K562 (cell line): Measurements from ENCODE around the gene CNOT1. TPM values are rescaled to one million over a fixed set of nuclear protein-coding genes. Genes with fewer than 3 reads are reported as not detected.

Experiments used
- BRF1 ChIP-seq: IDR thresholded peaks from 3 replicates; pipeline ENCODE4 v1.6.1; 2011; ENCODE audit warnings: borderline replicate concordance, mild to moderate bottlenecking; ENCODE audit not compliant: insufficient read length; ENCODE audit errors: extremely low read depth
- E2F3 ChIP-seq: fragments of 250-450 bp; sonication (Bioruptor Pico); IDR thresholded peaks from 2 replicates; pipeline ENCODE4 v1.4.0; 2020; ENCODE audit warnings: mild to moderate bottlenecking
- ETS2 ChIP-seq: IDR thresholded peaks from 2 replicates; pipeline ENCODE4 v1.6.1; 2016; ENCODE audit warnings: borderline replicate concordance, missing genetic modification characterization, mild to moderate bottlenecking, moderate library complexity, missing compliant biosample characterization; ENCODE audit not compliant: poor library complexity, severe bottlenecking
- ETV6 ChIP-seq, 3 experiments: fragments of 150-350 bp in 1 of 3; sonication (generic) in 1 of 3; formaldehyde crosslinking in 1 of 3; IDR thresholded peaks; 2 replicates each; pipeline versions ENCODE4 v1.6.1 to v1.8.0; 2014 to 2022; ENCODE audit warnings: borderline replicate concordance in 2 of 3, low read depth in 2 of 3, antibody characterized with exemption in 1 of 3, low read length in 1 of 3, mild to moderate bottlenecking in 1 of 3, missing genetic modification reagents in 1 of 3
- HNRNPK ChIP-seq: fragments of 200-400 bp; formaldehyde crosslinking; IDR thresholded peaks from one replicate; pipeline ENCODE4 v1.6.1; 2018; ENCODE audit warnings: mild to moderate bottlenecking, low read depth, low read length; ENCODE audit not compliant: poor library complexity, severe bottlenecking
- ILK ChIP-seq: fragments of 450-650 bp; IDR thresholded peaks from 2 replicates; pipeline ENCODE4 v1.6.1; 2016; ENCODE audit warnings: missing genetic modification characterization, low read depth, mild to moderate bottlenecking, missing compliant biosample characterization, moderate library complexity, borderline replicate concordance
- MNT ChIP-seq, 2 experiments: fragments of 450-650 bp; conservative IDR thresholded peaks; 2 replicates each; pipeline ENCODE4 v1.6.1; 2017; ENCODE audit warnings: mild to moderate bottlenecking in 2 of 2, moderate library complexity in 2 of 2
- NCOA1 ChIP-seq: fragments of 450-650 bp; IDR thresholded peaks from 2 replicates; pipeline ENCODE4 v1.6.1; 2016; ENCODE audit warnings: low read depth
- NCOA4 ChIP-seq: fragments of 450-650 bp; IDR thresholded peaks from 2 replicates; pipeline ENCODE4 v1.6.1; 2018; ENCODE audit warnings: mild to moderate bottlenecking; ENCODE audit not compliant: partially characterized antibody
- NCOA6 ChIP-seq: fragments of 450-650 bp; IDR thresholded peaks from 2 replicates; pipeline ENCODE4 v1.6.1; 2017; ENCODE audit warnings: mild to moderate bottlenecking
- NKRF ChIP-seq: fragments of 450-650 bp; IDR thresholded peaks from 2 replicates; pipeline ENCODE4 v1.6.1; 2016; ENCODE audit warnings: borderline replicate concordance
- NONO ChIP-seq, 2 experiments: fragments of 200-400 bp in 1 of 2; fragments of 450-650 bp in 1 of 2; formaldehyde crosslinking in 1 of 2; IDR thresholded peaks; 2 replicates each; pipeline ENCODE4 v1.6.1; 2017; ENCODE audit warnings: low read depth in 2 of 2, mild to moderate bottlenecking in 2 of 2, moderate library complexity in 2 of 2, low read length in 1 of 2
- PML ChIP-seq: IDR thresholded peaks from 2 replicates; pipeline ENCODE4 v1.6.1; 2012; ENCODE audit warnings: low read length, inconsistent platforms
- RCOR1 ChIP-seq, 2 experiments: IDR thresholded peaks; 2 replicates each; pipeline ENCODE4 v1.6.1; 2012; ENCODE audit warnings: low read depth in 2 of 2, low read length in 2 of 2, borderline replicate concordance in 1 of 2, improper control_type of control experiment in 1 of 2
- SMAD3 ChIP-seq: fragments of 450-650 bp; formaldehyde crosslinking; conservative IDR thresholded peaks from 2 replicates; pipeline ENCODE4 v1.4.0; 2020; ENCODE audit warnings: mild to moderate bottlenecking
- ZC3H4 ChIP-seq: sonication (generic); formaldehyde crosslinking; IDR thresholded peaks from 2 replicates; pipeline ENCODE4 v1.9.0; 2021; ENCODE audit warnings: missing genetic modification reagents, borderline replicate concordance
- polyA plus RNA-seq, 8 experiments: library from polyadenylated mRNA; depleted of rRNA in 4 of 8; stranded (reverse) in 5 of 8; unstranded in 3 of 8; fragments of >200 nt; fragmentation: Nextera tagmentation in 2 of 8; fragmentation: Illumina TruSeq in 1 of 8; extraction: Ambion mirVana in 2 of 8; extraction: Trizol in 1 of 8; gene quantifications; 2 replicates each; pipeline versions ENCODE4 v1.2.1 to v1.2.3, GENCODE V29; 2011 to 2014; ENCODE audit warnings: inconsistent platforms in 1 of 8, missing spikeins in 1 of 8
- total RNA-seq, 7 experiments: library from RNA; depleted of rRNA in 6 of 7; stranded (reverse); fragments of >200 nt in 6 of 7; fragmentation: Illumina TruSeq in 2 of 7; extraction: Trizol in 2 of 7; gene quantifications; 2 replicates each; pipeline versions ENCODE4 v1.2.1 to v1.2.3, GENCODE V29; 2011 to 2021; ENCODE audit warnings: low replicate concordance in 1 of 7
- TF ChIP-seq, protein P1 (sequence below), 3 experiments: fragments of 200-800 bp in 1 of 3; fragments of 250-450 bp in 1 of 3; fragments of 450-650 bp in 1 of 3; sonication (Bioruptor Pico) in 1 of 3; sonication (Bioruptor generic) in 1 of 3; formaldehyde crosslinking in 1 of 3; IDR thresholded peaks; 2 replicates each; pipeline versions ENCODE4 v1.6.1 to v1.8.0; 2016 to 2022; ENCODE audit warnings: mild to moderate bottlenecking in 2 of 3, missing genetic modification characterization in 2 of 3, missing compliant biosample characterization in 1 of 3, moderate library complexity in 1 of 3

Gene CNOT1
- total and polyA plus RNA-seq, 9 of the 15 experiments (the other 6 are each of a cell fraction or from before 2014, with no cell fraction given), result 110 to 270 (median 220) TPM

GRCh38 chr16:58629733-58630640, at the start of gene CNOT1 (continued):
- TF ChIP-seq ETV6 (IDR thresholded peaks at IDR 0.05; ENCODE audit: borderline replicate concordance in 1 of 2, low read depth in 2 of 2, low read length in 1 of 2) (no peak), ETV6 (CRISPR knock-in tag; IDR thresholded peaks at IDR 0.05; ENCODE audit: borderline replicate concordance) (no peak), RCOR1 (IDR thresholded peaks at IDR 0.05; ENCODE audit: borderline replicate concordance in 1 of 2, low read depth in 2 of 2, low read length in 2 of 2) (peak in 1 of 2 experiments; percentile 58; a peak in 1 of 4 replicates), ETS2 (no peak), NCOA1 (0 out of 2 replicates have a peak, but pooled peaks have one; percentile 17), BRF1 (no peak), ZC3H4 (CRISPR knock-in tag) (no peak), ILK (tag) (no peak), PML (peak; percentile 85; the same call in 1 of the 2 replicates), HNRNPK (no peak), NCOA4 (no peak), SMAD3 (CRISPR knock-in tag) (peak; percentile 55; the same call in 1 of the 2 replicates), NONO (IDR thresholded peaks at IDR 0.05; ENCODE audit: low read depth in 2 of 2, low read length in 1 of 2) (0 out of 4 replicates have a peak, but pooled peaks of 1 of the 2 experiments have one; percentile 15), MNT (conservative IDR thresholded peaks at IDR 0.05) (peak; percentile 46 to 64), NCOA6 (no peak), NKRF (no peak), E2F3 (CRISPR knock-in tag) (peak; percentile 76)
- TF ChIP-seq, protein P1, sequence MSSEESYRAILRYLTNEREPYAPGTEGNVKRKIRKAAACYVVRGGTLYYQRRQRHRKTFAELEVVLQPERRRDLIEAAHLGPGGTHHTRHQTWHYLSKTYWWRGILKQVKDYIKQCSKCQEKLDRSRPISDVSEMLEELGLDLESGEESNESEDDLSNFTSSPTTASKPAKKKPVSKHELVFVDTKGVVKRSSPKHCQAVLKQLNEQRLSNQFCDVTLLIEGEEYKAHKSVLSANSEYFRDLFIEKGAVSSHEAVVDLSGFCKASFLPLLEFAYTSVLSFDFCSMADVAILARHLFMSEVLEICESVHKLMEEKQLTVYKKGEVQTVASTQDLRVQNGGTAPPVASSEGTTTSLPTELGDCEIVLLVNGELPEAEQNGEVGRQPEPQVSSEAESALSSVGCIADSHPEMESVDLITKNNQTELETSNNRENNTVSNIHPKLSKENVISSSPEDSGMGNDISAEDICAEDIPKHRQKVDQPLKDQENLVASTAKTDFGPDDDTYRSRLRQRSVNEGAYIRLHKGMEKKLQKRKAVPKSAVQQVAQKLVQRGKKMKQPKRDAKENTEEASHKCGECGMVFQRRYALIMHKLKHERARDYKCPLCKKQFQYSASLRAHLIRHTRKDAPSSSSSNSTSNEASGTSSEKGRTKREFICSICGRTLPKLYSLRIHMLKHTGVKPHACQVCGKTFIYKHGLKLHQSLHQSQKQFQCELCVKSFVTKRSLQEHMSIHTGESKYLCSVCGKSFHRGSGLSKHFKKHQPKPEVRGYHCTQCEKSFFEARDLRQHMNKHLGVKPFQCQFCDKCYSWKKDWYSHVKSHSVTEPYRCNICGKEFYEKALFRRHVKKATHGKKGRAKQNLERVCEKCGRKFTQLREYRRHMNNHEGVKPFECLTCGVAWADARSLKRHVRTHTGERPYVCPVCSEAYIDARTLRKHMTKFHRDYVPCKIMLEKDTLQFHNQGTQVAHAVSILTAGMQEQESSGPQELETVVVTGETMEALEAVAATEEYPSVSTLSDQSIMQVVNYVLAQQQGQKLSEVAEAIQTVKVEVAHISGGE (CRISPR knock-in tag; IDR thresholded peaks at IDR 0.05), result peak in 2 of 3 experiments; percentile 51 to 88; a peak in 3 of 6 replicates
